Sigmoid colon (tissue), 7 donors: Measurements from ENCODE around the gene MEI1. TPM values are rescaled to one million over a fixed set of nuclear protein-coding genes. Genes with fewer than 3 reads are reported as not detected.

Experiments used
- DNase-seq: peaks from one replicate; pipeline ENCODE4 v3.0.0-alpha.2; 2019
- H3K27ac ChIP-seq, 4 donors: fragments of 200-600 bp; sonication (generic); one replicate each; pipeline ENCODE4 v1.5.1; 2016 to 2019; ENCODE audit warnings: mild to moderate bottlenecking in 1 of 4
- H3K27me3 ChIP-seq, 3 donors: fragments of 200-600 bp; sonication (generic); one replicate each; pipeline ENCODE4 v1.5.1; 2019; ENCODE audit warnings: mild to moderate bottlenecking in 1 of 3
- H3K36me3 ChIP-seq, 4 donors: fragments of 200-600 bp; sonication (generic); one replicate each; pipeline ENCODE4 v1.5.1; 2016 to 2019
- H3K4me1 ChIP-seq, 4 donors: fragments of 200-600 bp; sonication (generic); one replicate each; pipeline ENCODE4 v1.5.1; 2017 to 2019
- H3K4me3 ChIP-seq, 4 donors: fragments of 200-600 bp; sonication (generic); one replicate each; pipeline ENCODE4 v1.5.1; 2017 to 2019; ENCODE audit warnings: mild to moderate bottlenecking in 2 of 4, moderate library complexity in 1 of 4
- H3K9me3 ChIP-seq, 4 donors: fragments of 200-600 bp in 3 of 4; sonication (generic) in 3 of 4; one replicate each; pipeline versions ENCODE4 v1.5.1 to v1.6.1; 2013 to 2019
- EP300 ChIP-seq, 4 donors: sonication (generic); formaldehyde crosslinking; IDR thresholded peaks; one replicate each; pipeline ENCODE4 v1.6.1; 2017; ENCODE audit warnings: antibody characterized with exemption in 4 of 4
- POLR2A ChIP-seq, 2 donors: fragments of 450-650 bp; IDR thresholded peaks; one replicate each; pipeline ENCODE4 v1.6.1; 2016; ENCODE audit warnings: antibody characterized with exemption in 2 of 2, mild to moderate bottlenecking in 2 of 2, moderate library complexity in 2 of 2
- POLR2AphosphoS5 ChIP-seq, 4 donors: sonication (generic); formaldehyde crosslinking; IDR thresholded peaks; one replicate each; pipeline ENCODE4 v1.6.1; 2017; ENCODE audit warnings: antibody characterized with exemption in 4 of 4
- WGBS, 2 donors: extraction: QIAGEN DNeasy Blood & Tissue Kit; methylation state at CpG; one replicate each; pipeline ENCODE4 v1.1.7; 2013; 5-methylcytosine and 5-hydroxymethylcytosine counted together
- intact Hi-C: fragments of 100-400 bp; cut with DNase I; formaldehyde crosslinking; loops from one replicate; pipeline ENCODE4 v1.15.1; 2023
- polyA plus RNA-seq, 3 donors: library from polyadenylated mRNA; stranded (reverse); fragments of 200-250 nt; gene quantifications; one replicate each; pipeline ENCODE4 v1.2.3, GENCODE V29; 2013
- small RNA-seq, 3 donors: library from RNA; depleted of rRNA; stranded (forward); fragments of <200 nt; gene quantifications; one replicate each; pipeline ENCODE3, GENCODE V24; 2016
- total RNA-seq, 4 donors: library from RNA; depleted of rRNA; stranded (reverse); fragments of >200 nt; gene quantifications; one replicate each; pipeline ENCODE4 v1.1.0, GENCODE V29; 2016
- TF ChIP-seq, protein P1 (sequence below), 4 experiments: fragments of 450-650 bp in 3 of 4; fragments of 200-600 bp in 1 of 4; IDR thresholded peaks; one replicate each; pipeline ENCODE4 v1.5.1; 2016 to 2019; ENCODE audit warnings: antibody characterized with exemption in 4 of 4, mild to moderate bottlenecking in 3 of 4, moderate library complexity in 2 of 4
- donor health status: healthy with polysubstance abuse.
- donor health status: Bipolar disorder and iron deficiency.
- donor health status: healthy.

MEI1 gene
- total and polyA plus RNA-seq, 7 donors = 0.54 to 6.4 (median 1.2) TPM; not detected in 2

DNA sequence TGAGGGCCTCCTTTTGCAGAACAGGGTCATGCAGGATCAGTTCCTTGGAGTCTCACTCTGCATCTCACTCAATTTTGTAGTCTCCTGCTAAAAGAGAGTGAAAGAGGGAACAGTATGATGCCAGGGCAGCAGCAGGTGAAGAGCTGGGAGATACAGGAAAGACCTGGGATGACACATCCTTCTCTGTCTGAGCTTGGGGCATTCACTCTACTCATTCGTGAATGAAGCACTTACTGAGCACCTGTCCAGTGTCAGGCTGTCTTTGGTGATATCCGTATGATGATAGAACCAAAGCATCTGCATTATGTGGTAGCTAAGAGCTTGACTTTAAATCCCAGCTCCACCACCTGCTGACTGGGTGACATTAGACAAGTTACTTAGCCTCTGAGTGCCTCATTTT, 148.0 kb downstream of the MEI1 start:
- H3K4me3 ChIP-seq = no peak overlapping the region
- DNase-seq = no peak
- H3K36me3 ChIP-seq = no peaks in the 10 kb centered on the region
- H3K9me3 ChIP-seq = no peaks in the 10 kb centered on the region
- WGBS, 2 donors = 66 to 80% methylated on average over 2 of the region's 2 CpGs
- H3K27me3 ChIP-seq = no peaks in the 10 kb centered on the region
- intact Hi-C loops = no loop called here
- TF ChIP-seq POLR2AphosphoS5 (IDR thresholded peaks at IDR 0.05) (no peak), EP300 (IDR thresholded peaks at IDR 0.05) (no peak), POLR2A (IDR thresholded peaks at IDR 0.05) (no peak)
- TF ChIP-seq, protein P1, sequence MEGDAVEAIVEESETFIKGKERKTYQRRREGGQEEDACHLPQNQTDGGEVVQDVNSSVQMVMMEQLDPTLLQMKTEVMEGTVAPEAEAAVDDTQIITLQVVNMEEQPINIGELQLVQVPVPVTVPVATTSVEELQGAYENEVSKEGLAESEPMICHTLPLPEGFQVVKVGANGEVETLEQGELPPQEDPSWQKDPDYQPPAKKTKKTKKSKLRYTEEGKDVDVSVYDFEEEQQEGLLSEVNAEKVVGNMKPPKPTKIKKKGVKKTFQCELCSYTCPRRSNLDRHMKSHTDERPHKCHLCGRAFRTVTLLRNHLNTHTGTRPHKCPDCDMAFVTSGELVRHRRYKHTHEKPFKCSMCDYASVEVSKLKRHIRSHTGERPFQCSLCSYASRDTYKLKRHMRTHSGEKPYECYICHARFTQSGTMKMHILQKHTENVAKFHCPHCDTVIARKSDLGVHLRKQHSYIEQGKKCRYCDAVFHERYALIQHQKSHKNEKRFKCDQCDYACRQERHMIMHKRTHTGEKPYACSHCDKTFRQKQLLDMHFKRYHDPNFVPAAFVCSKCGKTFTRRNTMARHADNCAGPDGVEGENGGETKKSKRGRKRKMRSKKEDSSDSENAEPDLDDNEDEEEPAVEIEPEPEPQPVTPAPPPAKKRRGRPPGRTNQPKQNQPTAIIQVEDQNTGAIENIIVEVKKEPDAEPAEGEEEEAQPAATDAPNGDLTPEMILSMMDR (IDR thresholded peaks at IDR 0.05) = no peak
- H3K27ac ChIP-seq = no peak overlapping the region
- H3K4me1 ChIP-seq = peaks cover 0 to 24% (median 3%) of the 10 kb centered on the region in 4 donors

DNA sequence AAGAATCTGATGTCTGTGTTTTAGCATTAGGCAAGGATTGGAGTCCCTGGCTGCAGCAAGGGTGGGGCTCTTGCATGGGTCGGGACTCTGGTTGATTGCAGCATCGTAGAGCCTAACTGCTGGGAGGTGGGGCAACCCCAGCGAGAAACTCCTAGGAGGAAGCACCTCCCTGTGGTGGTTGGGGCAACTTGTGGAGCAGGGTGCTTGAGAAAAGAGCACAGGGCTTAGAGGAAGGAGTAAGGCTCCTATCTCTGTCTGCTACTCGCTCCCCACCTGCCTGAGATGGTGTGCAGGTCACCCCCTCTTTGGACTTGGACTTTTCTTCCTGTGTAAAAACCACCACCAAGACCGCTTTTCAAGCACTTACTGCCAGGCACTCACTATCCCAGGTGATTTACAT, 149.2 kb downstream of the MEI1 start:
- Histone ChIP-seq H3K4me1 (peaks cover 0 to 24% (median 3%) of the 10 kb centered on the region in 4 donors), H3K27ac (no peak overlapping the region), H3K36me3 (no peaks in the 10 kb centered on the region), H3K9me3 (no peaks in the 10 kb centered on the region), H3K4me3 (no peak overlapping the region), H3K27me3 (no peaks in the 10 kb centered on the region)
- intact Hi-C loops = no loop called here
- TF ChIP-seq POLR2AphosphoS5 (IDR thresholded peaks at IDR 0.05) = no peak
- TF ChIP-seq EP300 (IDR thresholded peaks at IDR 0.05) = no peak
- TF ChIP-seq, protein P1 (IDR thresholded peaks at IDR 0.05) = peak in 1 of 4 experiments; percentile 17
- DNase-seq = peak; percentile 72
- 13 to 48% methylated on average over 5 of the region's 5 CpGs for WGBS, 2 donors

Small RNAs within 50 kb of the gene (small RNA-seq; reads per million reads assigned to genes)
- gene HMGN2P10 (0 reads per million in 3 donors), gene RF00019 (0 reads per million in 3 donors), gene RNU6-476P (0 reads per million in 3 donors), gene RNU6ATAC22P (0 reads per million in 3 donors)

Other genes starting within 250 kb of the MEI1 start
- gene PHF5A, start 230.8 kb upstream of the MEI1 start, total RNA-seq = 10 to 100 TPM; 31.9 to 54.2 (median 44.4) TPM
- gene PHF5A, start 230.8 kb upstream of the MEI1 start, polyA plus RNA-seq = 10 to 100 TPM; 49.2 to 59.6 (median 59.6) TPM
- gene ACO2, start 230.4 kb upstream of the MEI1 start, total RNA-seq = 10 to 100 TPM; 67.3 to 90.3 (median 83.0) TPM
- gene ACO2, start 230.4 kb upstream of the MEI1 start, polyA plus RNA-seq = 100 to 1,000 TPM; 106 to 157 (median 127) TPM
- 10 to 100 TPM; 10.3 to 14.4 (median 12.2) TPM for gene POLR3H, start 155.0 kb upstream of the MEI1 start, total RNA-seq
- 10 to 100 TPM in 1 of 3 donors, 1 to 10 TPM in 2; 4.6 to 19.7 (median 7.2) TPM for gene POLR3H, start 155.0 kb upstream of the MEI1 start, polyA plus RNA-seq
- gene CSDC2, start 138.5 kb upstream of the MEI1 start, total RNA-seq = 10 to 100 TPM in 2 of 4 donors, 1 to 10 TPM in 2; 6.4 to 19.9 (median 10.6) TPM
- gene CSDC2, start 138.5 kb upstream of the MEI1 start, polyA plus RNA-seq = 1 to 10 TPM in 1 of 3 donors, under 1 TPM in 2; 0.46 to 1.2 (median 0.60) TPM
- gene PMM1, start 109.7 kb upstream of the MEI1 start, total RNA-seq = 10 to 100 TPM; 35.0 to 58.9 (median 43.6) TPM
- 100 to 1,000 TPM in 1 of 3 donors, 10 to 100 TPM in 2; 52.4 to 102 (median 67.3) TPM for gene PMM1, start 109.7 kb upstream of the MEI1 start, polyA plus RNA-seq
- 10 to 100 TPM; 11.0 to 29.1 (median 16.9) TPM for gene DESI1, start 78.5 kb upstream of the MEI1 start, total RNA-seq
- 10 to 100 TPM; 10.2 to 19.2 (median 12.5) TPM for gene DESI1, start 78.5 kb upstream of the MEI1 start, polyA plus RNA-seq
- gene XRCC6, start 78.2 kb upstream of the MEI1 start, total RNA-seq = 100 to 1,000 TPM; 143 to 220 (median 202) TPM
- 100 to 1,000 TPM; 141 to 203 (median 149) TPM for gene XRCC6, start 78.2 kb upstream of the MEI1 start, polyA plus RNA-seq
- 100 to 1,000 TPM in 2 of 4 donors, 10 to 100 TPM in 2; 69.8 to 121 (median 99.0) TPM for gene SNU13, start 10.6 kb upstream of the MEI1 start, total RNA-seq
- gene SNU13, start 10.6 kb upstream of the MEI1 start, polyA plus RNA-seq = 100 to 1,000 TPM; 103 to 146 (median 125) TPM
- 1 to 10 TPM; 4.5 to 8.6 (median 7.9) TPM for gene CCDC134, start 101.2 kb downstream of the MEI1 start, total RNA-seq
- gene CCDC134, start 101.2 kb downstream of the MEI1 start, polyA plus RNA-seq = 1 to 10 TPM in 2 of 3 donors, under 1 TPM in 1; 0.60 to 6.1 (median 3.0) TPM
- gene SREBF2, start 133.6 kb downstream of the MEI1 start, total RNA-seq = 10 to 100 TPM; 25.2 to 51.0 (median 33.4) TPM
- gene SREBF2, start 133.6 kb downstream of the MEI1 start, polyA plus RNA-seq = 100 to 1,000 TPM in 1 of 3 donors, 10 to 100 TPM in 2; 13.8 to 132 (median 15.3) TPM
- not detected for gene SHISA8, start 215.6 kb downstream of the MEI1 start, total RNA-seq
- gene SHISA8, start 215.6 kb downstream of the MEI1 start, polyA plus RNA-seq = under 1 TPM in 1 of 3 donors, not detected in 2; 0.12 TPM
- gene TNFRSF13C, start 227.3 kb downstream of the MEI1 start, total RNA-seq = not detected
- gene TNFRSF13C, start 227.3 kb downstream of the MEI1 start, polyA plus RNA-seq = 10 to 100 TPM in 1 of 3 donors, 1 to 10 TPM in 1, under 1 TPM in 1; 0.23 to 23.9 (median 1.2) TPM
- gene CENPM, start 247.6 kb downstream of the MEI1 start, total RNA-seq = 1 to 10 TPM in 3 of 4 donors, not detected in 1; 1.1 to 5.4 (median 2.5) TPM
- gene CENPM, start 247.6 kb downstream of the MEI1 start, polyA plus RNA-seq = 10 to 100 TPM; 24.0 to 48.5 (median 35.8) TPM